SK-N-SH (cell line): ENCODE data around the gene AGBL3. TPM values are rescaled to one million over a fixed set of nuclear protein-coding genes. Genes with fewer than 3 reads are reported as not detected.

Experiments
- CTCF ChIA-PET: fragments of 300-600, 350-600 bp; formaldehyde crosslinking; extraction: SDS; loops from one replicate; lab custom pipeline; 2021; lab: Yijun Ruan, JAX
- POLR2A ChIA-PET: fragments of 350-600 bp; sonication (Branson Sonifier 250); formaldehyde crosslinking; extraction: SDS; loops from one replicate; lab custom pipeline; 2020; ENCODE audit warnings: antibody characterized with exemption, inconsistent platforms; lab: Yijun Ruan, JAX
- DNase-seq: peaks from one replicate; pipeline ENCODE4 v3.0.0; 2012
- H2AFZ ChIP-seq: fragments of 200-600 bp; sonication (generic); 2 replicates; pipeline ENCODE4 v1.8.1; 2016; ENCODE audit warnings: antibody characterized with exemption, mild to moderate bottlenecking, low read depth
- H3F3A ChIP-seq: fragments of 200-600 bp; sonication (generic); replicated peaks from 2 replicates; pipeline ENCODE3; 2016; ENCODE audit warnings: antibody characterized with exemption, mild to moderate bottlenecking; ENCODE audit not compliant: insufficient read depth
- H3K27ac ChIP-seq, 2 experiments: fragments of 200-500 bp in 1 of 2; fragments of 200-600 bp in 1 of 2; sonication (Bioruptor generic) in 1 of 2; sonication (generic), shearing (Covaris generic) in 1 of 2; 2 replicates each; pipeline versions ENCODE4 v1.5.1 to v1.6.1; 2014 to 2016; ENCODE audit warnings: low read depth in 2 of 2, inconsistent platforms in 1 of 2, low read length in 1 of 2, mild to moderate bottlenecking in 1 of 2, mixed read lengths in 1 of 2
- H3K27me3 ChIP-seq: fragments of 200-600 bp; sonication (generic), shearing (Covaris generic); 2 replicates; pipeline ENCODE4 v1.6.1; 2016; ENCODE audit warnings: mixed run types; ENCODE audit not compliant: insufficient read depth
- H3K36me3 ChIP-seq, 2 experiments: fragments of 200-500 bp in 1 of 2; fragments of 200-600 bp in 1 of 2; sonication (Bioruptor generic) in 1 of 2; sonication (generic) in 1 of 2; replicated peaks in 1 of 2; 2 replicates each; pipeline versions ENCODE3 to v1.5.1; 2014 to 2016; ENCODE audit warnings: low read length in 1 of 2, mild to moderate bottlenecking in 1 of 2; ENCODE audit not compliant: insufficient read depth in 2 of 2, control insufficient read depth in 1 of 2
- H3K4me1 ChIP-seq, 2 experiments: fragments of 200-500 bp in 1 of 2; fragments of 200-600 bp in 1 of 2; sonication (Bioruptor generic) in 1 of 2; sonication (generic), shearing (Covaris generic) in 1 of 2; 2 replicates each; pipeline versions ENCODE4 v1.5.1 to v1.6.1; 2014 to 2016; ENCODE audit warnings: low read depth in 1 of 2, low read length in 1 of 2, mixed run types in 1 of 2; ENCODE audit not compliant: insufficient read depth in 2 of 2, control insufficient read depth in 1 of 2
- H3K4me2 ChIP-seq: fragments of 200-600 bp; sonication (generic), shearing (Covaris generic); 2 replicates; pipeline ENCODE4 v1.6.1; 2017; ENCODE audit warnings: mixed run types
- H3K4me3 ChIP-seq, 2 experiments: fragments of 200-500 bp in 1 of 2; fragments of 200-600 bp in 1 of 2; sonication (Bioruptor generic) in 1 of 2; sonication (generic), shearing (Covaris generic) in 1 of 2; 2 replicates each; pipeline versions ENCODE4 v1.5.1 to v1.8.1; 2014 to 2016; ENCODE audit warnings: low read depth in 2 of 2, inconsistent platforms in 1 of 2, low read length in 1 of 2, mild to moderate bottlenecking in 1 of 2, mixed read lengths in 1 of 2, moderate library complexity in 1 of 2
- H3K79me2 ChIP-seq: fragments of 200-600 bp; sonication (generic); 2 replicates; pipeline ENCODE4 v1.8.1; 2017; ENCODE audit warnings: mild to moderate bottlenecking; ENCODE audit not compliant: insufficient read depth
- H3K9ac ChIP-seq: fragments of 200-600 bp; sonication (generic); 2 replicates; pipeline ENCODE4 v1.6.1; 2017; ENCODE audit warnings: mixed run types
- H3K9me2 ChIP-seq: fragments of 200-600 bp; sonication (generic); 2 replicates; pipeline ENCODE4 v1.6.1; 2017; ENCODE audit warnings: mixed run types
- H3K9me3 ChIP-seq: fragments of 200-600 bp; sonication (generic); 2 replicates; pipeline ENCODE4 v1.6.1; 2017; ENCODE audit warnings: mixed run types, mild to moderate bottlenecking, moderate library complexity
- H4K20me1 ChIP-seq: fragments of 200-600 bp; sonication (generic); 2 replicates; pipeline ENCODE4 v1.6.1; 2017; ENCODE audit warnings: mild to moderate bottlenecking, mixed run types; ENCODE audit not compliant: insufficient read depth
- FOSL2 ChIP-seq: IDR thresholded peaks from 2 replicates; pipeline ENCODE4 v1.4.0; 2012; ENCODE audit warnings: low read depth, mild to moderate bottlenecking, moderate library complexity, borderline replicate concordance
- FOXM1 ChIP-seq: IDR thresholded peaks from 2 replicates; pipeline ENCODE4 v1.4.0; 2012; ENCODE audit warnings: low read depth, mild to moderate bottlenecking
- MEF2A ChIP-seq: IDR thresholded peaks from 2 replicates; pipeline ENCODE4 v1.4.0; 2012; ENCODE audit warnings: low read depth, borderline replicate concordance
- MXI1 ChIP-seq: IDR thresholded peaks from 2 replicates; pipeline ENCODE4 v1.6.1; 2012; ENCODE audit warnings: mild to moderate bottlenecking, low read depth, low read length, improper control_type of control experiment
- TAF1 ChIP-seq: IDR thresholded peaks from 2 replicates; pipeline ENCODE4 v1.6.1; 2012; ENCODE audit warnings: low read depth, mild to moderate bottlenecking, low read length, moderate library complexity, borderline replicate concordance
- TCF12 ChIP-seq: IDR thresholded peaks from 2 replicates; pipeline ENCODE4 v1.4.0; 2012
- TEAD4 ChIP-seq: IDR thresholded peaks from 2 replicates; pipeline ENCODE4 v1.4.0; 2012; ENCODE audit warnings: mild to moderate bottlenecking, borderline replicate concordance; ENCODE audit not compliant: insufficient read depth
- YY1 ChIP-seq: IDR thresholded peaks from 2 replicates; pipeline ENCODE4 v1.4.0; 2012; ENCODE audit warnings: low read depth, mild to moderate bottlenecking
- WGBS: methylation state at CpG from one replicate; pipeline ENCODE4 v1.1.6; 2017; ENCODE audit warnings: low lambda C conversion rate; 5-methylcytosine and 5-hydroxymethylcytosine counted together
- polyA plus RNA-seq, 3 experiments: library from polyadenylated mRNA; depleted of rRNA; stranded (reverse); fragments of >200 nt; gene quantifications; 2 replicates each; pipeline ENCODE4 v1.2.3, GENCODE V29; 2012
- TF ChIP-seq, protein P1 (sequence below): fragments of 200-600 bp; sonication (generic); IDR thresholded peaks from 2 replicates; pipeline ENCODE4 v1.6.1; 2017; ENCODE audit warnings: antibody characterized with exemption, mild to moderate bottlenecking, moderate library complexity
- TF ChIP-seq, protein P2 (sequence below): fragments of 150-350 bp; IDR thresholded peaks from 2 replicates; pipeline ENCODE4 v1.6.1; 2016; ENCODE audit warnings: mild to moderate bottlenecking, low read depth, low read length
- TF ChIP-seq, protein P3 (sequence below): IDR thresholded peaks from 2 replicates; pipeline ENCODE4 v1.4.0; 2012; ENCODE audit warnings: low read depth, borderline replicate concordance
- TF ChIP-seq, protein P4 (sequence below): IDR thresholded peaks from 2 replicates; pipeline ENCODE4; 2012

AGBL3 gene
- polyA plus RNA-seq, 1 of the 3 experiments (the other 2 are of a cell fraction): 0.35 TPM

DNA sequence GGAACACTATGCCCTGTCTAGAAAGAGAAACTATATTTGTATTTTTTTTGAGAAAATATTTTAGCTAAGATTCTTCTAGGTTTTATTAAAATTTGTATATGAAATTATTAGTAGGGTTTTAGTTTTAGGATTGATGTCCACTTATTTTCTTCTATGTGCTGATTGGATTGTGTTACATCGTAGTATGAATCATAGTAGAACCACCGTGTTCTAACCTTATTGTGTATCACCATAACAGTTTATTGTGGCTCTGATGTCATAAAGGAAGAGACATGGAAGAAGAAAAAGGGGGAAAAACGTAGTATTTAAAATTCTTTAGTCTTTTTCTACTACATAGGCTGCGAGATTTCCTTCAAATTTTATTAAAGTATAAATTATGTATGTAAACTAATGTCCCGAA lies 1.9 kb downstream of the AGBL3 start:
- no peaks in the 10 kb centered on the region for H3F3A ChIP-seq
- no peak overlapping the region for H3K9ac ChIP-seq
- no peaks in the 10 kb centered on the region; the same call in 1 of the 2 replicates for H3K9me2 ChIP-seq
- H3K4me2 ChIP-seq: no peak overlapping the region
- H3K4me1 ChIP-seq: peaks cover 0 to 14% of the 10 kb centered on the region in 2 experiments; a peak in 1 of 4 replicates
- no peak overlapping the region for H2AFZ ChIP-seq
- H3K27me3 ChIP-seq: no peaks in the 10 kb centered on the region
- H3K79me2 ChIP-seq: peaks cover 21% of the 10 kb centered on the region
- no peak for DNase-seq
- no peaks in the 10 kb centered on the region for H4K20me1 ChIP-seq
- ChIA-PET POLR2A (interaction anchor here (0.9 kb wide), 1 partner anchor 97 kb away, joined by 3 read pairs; no protein-coding TSS in a partner anchor), CTCF (interaction anchor here (0.7 to 3.2 kb wide), 3 partner anchors 28 to 183 kb away, joined by 3 to 12 read pairs (median 5); partner anchors contain the start of gene CYREN)
- H3K36me3 ChIP-seq: peaks cover 17 to 33% of the 10 kb centered on the region in 2 experiments
- no peak overlapping the region; a peak in 1 of 4 replicates for H3K4me3 ChIP-seq
- no peak overlapping the region for H3K27ac ChIP-seq
- TF ChIP-seq FOXM1 (no peak), FOSL2 (no peak; the same call in 1 of the 2 replicates), TAF1 (no peak), MEF2A (no peak), YY1 (no peak), MXI1 (no peak), TCF12 (no peak), TEAD4 (no peak)
- TF ChIP-seq, protein P1, sequence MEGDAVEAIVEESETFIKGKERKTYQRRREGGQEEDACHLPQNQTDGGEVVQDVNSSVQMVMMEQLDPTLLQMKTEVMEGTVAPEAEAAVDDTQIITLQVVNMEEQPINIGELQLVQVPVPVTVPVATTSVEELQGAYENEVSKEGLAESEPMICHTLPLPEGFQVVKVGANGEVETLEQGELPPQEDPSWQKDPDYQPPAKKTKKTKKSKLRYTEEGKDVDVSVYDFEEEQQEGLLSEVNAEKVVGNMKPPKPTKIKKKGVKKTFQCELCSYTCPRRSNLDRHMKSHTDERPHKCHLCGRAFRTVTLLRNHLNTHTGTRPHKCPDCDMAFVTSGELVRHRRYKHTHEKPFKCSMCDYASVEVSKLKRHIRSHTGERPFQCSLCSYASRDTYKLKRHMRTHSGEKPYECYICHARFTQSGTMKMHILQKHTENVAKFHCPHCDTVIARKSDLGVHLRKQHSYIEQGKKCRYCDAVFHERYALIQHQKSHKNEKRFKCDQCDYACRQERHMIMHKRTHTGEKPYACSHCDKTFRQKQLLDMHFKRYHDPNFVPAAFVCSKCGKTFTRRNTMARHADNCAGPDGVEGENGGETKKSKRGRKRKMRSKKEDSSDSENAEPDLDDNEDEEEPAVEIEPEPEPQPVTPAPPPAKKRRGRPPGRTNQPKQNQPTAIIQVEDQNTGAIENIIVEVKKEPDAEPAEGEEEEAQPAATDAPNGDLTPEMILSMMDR: no peak
- TF ChIP-seq, protein P2, sequence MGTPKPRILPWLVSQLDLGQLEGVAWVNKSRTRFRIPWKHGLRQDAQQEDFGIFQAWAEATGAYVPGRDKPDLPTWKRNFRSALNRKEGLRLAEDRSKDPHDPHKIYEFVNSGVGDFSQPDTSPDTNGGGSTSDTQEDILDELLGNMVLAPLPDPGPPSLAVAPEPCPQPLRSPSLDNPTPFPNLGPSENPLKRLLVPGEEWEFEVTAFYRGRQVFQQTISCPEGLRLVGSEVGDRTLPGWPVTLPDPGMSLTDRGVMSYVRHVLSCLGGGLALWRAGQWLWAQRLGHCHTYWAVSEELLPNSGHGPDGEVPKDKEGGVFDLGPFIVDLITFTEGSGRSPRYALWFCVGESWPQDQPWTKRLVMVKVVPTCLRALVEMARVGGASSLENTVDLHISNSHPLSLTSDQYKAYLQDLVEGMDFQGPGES: no peak
- TF ChIP-seq, protein P3, sequence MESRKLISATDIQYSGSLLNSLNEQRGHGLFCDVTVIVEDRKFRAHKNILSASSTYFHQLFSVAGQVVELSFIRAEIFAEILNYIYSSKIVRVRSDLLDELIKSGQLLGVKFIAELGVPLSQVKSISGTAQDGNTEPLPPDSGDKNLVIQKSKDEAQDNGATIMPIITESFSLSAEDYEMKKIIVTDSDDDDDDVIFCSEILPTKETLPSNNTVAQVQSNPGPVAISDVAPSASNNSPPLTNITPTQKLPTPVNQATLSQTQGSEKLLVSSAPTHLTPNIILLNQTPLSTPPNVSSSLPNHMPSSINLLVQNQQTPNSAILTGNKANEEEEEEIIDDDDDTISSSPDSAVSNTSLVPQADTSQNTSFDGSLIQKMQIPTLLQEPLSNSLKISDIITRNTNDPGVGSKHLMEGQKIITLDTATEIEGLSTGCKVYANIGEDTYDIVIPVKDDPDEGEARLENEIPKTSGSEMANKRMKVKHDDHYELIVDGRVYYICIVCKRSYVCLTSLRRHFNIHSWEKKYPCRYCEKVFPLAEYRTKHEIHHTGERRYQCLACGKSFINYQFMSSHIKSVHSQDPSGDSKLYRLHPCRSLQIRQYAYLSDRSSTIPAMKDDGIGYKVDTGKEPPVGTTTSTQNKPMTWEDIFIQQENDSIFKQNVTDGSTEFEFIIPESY: no peak
- TF ChIP-seq, protein P4, sequence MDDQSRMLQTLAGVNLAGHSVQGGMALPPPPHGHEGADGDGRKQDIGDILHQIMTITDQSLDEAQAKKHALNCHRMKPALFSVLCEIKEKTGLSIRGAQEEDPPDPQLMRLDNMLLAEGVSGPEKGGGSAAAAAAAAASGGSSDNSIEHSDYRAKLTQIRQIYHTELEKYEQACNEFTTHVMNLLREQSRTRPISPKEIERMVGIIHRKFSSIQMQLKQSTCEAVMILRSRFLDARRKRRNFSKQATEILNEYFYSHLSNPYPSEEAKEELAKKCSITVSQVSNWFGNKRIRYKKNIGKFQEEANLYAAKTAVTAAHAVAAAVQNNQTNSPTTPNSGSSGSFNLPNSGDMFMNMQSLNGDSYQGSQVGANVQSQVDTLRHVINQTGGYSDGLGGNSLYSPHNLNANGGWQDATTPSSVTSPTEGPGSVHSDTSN: no peak
- H3K9me3 ChIP-seq: 0 out of 2 replicates have a peak, but pooled peaks cover 4% of the 10 kb centered on the region
- 82% methylated on average over 5 of the region's 5 CpGs for WGBS
